BJ (cell line): ENCODE results near the gene SERBP1. TPM values are rescaled to one million over a fixed set of nuclear protein-coding genes. Genes with fewer than 3 reads are reported as not detected.

Source experiments
- CTCF ChIA-PET: fragments of 350-600 bp; formaldehyde crosslinking; extraction: SDS; loops from one replicate; lab custom pipeline; 2021; ENCODE audit warnings: antibody characterized with exemption, inconsistent platforms; lab: Yijun Ruan, JAX
- POLR2A ChIA-PET: fragments of 300-600 bp; sonication (Branson Sonifier 250); formaldehyde crosslinking; extraction: SDS; loops from one replicate; lab custom pipeline; 2021; ENCODE audit warnings: antibody characterized with exemption; lab: Charles Lee
- DNase-seq: peaks from one replicate; pipeline ENCODE4 v3.0.0-alpha.2; 2011; ENCODE audit warnings: low read depth
- H3K27me3 ChIP-seq: 2 replicates; pipeline ENCODE4 v1.6.0; 2011; ENCODE audit warnings: low read length; ENCODE audit not compliant: control insufficient read depth, insufficient read depth
- H3K36me3 ChIP-seq: 2 replicates; pipeline ENCODE4 v1.5.1; 2011; ENCODE audit warnings: low read length; ENCODE audit not compliant: control insufficient read depth, insufficient read depth
- H3K4me3 ChIP-seq: 2 replicates; pipeline ENCODE4 v1.5.1; 2011; ENCODE audit warnings: low read depth, mild to moderate bottlenecking, control low read depth, low read length
- polyA plus RNA-seq: library from polyadenylated mRNA; depleted of rRNA; stranded (reverse); fragments of >200 nt; gene quantifications from 2 replicates; pipeline ENCODE4 v1.2.3, GENCODE V29; 2011
- TF ChIP-seq, protein P1 (sequence below): IDR thresholded peaks from 2 replicates; pipeline ENCODE4 v1.5.1; 2011; ENCODE audit warnings: low read depth, mild to moderate bottlenecking, control low read depth, inconsistent platforms, low read length, moderate library complexity; ENCODE audit not compliant: insufficient read depth

Gene SERBP1
- polyA plus RNA-seq, 1 experiment: 94.1 TPM

- ChIA-PET CTCF (no interaction called here), POLR2A (no interaction called here)
- H3K36me3 ChIP-seq: no peaks in the 10 kb centered on the region
- no peak overlapping the region for H3K4me3 ChIP-seq
- no peaks in the 10 kb centered on the region for H3K27me3 ChIP-seq
- DNase-seq: no peak
- TF ChIP-seq, protein P1, sequence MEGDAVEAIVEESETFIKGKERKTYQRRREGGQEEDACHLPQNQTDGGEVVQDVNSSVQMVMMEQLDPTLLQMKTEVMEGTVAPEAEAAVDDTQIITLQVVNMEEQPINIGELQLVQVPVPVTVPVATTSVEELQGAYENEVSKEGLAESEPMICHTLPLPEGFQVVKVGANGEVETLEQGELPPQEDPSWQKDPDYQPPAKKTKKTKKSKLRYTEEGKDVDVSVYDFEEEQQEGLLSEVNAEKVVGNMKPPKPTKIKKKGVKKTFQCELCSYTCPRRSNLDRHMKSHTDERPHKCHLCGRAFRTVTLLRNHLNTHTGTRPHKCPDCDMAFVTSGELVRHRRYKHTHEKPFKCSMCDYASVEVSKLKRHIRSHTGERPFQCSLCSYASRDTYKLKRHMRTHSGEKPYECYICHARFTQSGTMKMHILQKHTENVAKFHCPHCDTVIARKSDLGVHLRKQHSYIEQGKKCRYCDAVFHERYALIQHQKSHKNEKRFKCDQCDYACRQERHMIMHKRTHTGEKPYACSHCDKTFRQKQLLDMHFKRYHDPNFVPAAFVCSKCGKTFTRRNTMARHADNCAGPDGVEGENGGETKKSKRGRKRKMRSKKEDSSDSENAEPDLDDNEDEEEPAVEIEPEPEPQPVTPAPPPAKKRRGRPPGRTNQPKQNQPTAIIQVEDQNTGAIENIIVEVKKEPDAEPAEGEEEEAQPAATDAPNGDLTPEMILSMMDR: no peak
Observed at GRCh38 chr1:67383999-67384638, 46.1 kb downstream of the SERBP1 start.

DNA sequence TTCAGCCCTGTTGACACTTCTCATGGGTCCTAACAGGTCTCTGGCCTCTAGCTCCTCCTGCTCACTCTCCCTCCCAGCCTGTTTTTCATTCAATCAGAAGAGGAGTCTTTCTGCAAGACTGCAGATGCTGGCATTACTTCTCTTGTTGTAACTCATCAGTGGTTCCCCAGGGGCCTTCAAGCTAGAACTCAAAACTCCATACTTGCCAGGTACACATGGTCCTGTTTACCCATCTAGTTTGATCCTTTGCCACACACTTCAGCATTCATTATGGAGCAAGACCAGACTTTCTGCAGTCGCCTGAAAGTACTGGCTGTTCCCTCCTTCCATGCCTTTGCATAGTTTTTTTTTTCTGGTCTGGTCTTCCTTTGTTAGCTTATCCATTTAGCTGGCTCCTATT, 47.9 kb downstream of the SERBP1 start:
- ChIA-PET CTCF (interaction anchor here (1.4 kb wide), 1 partner anchor 35 kb away, joined by 4 read pairs; no protein-coding TSS in a partner anchor), POLR2A (no interaction called here)
- TF ChIP-seq, protein P1: no peak
- no peak for DNase-seq
- Histone ChIP-seq H3K27me3 (no peaks in the 10 kb centered on the region), H3K4me3 (no peak overlapping the region), H3K36me3 (no peaks in the 10 kb centered on the region)

DNA sequence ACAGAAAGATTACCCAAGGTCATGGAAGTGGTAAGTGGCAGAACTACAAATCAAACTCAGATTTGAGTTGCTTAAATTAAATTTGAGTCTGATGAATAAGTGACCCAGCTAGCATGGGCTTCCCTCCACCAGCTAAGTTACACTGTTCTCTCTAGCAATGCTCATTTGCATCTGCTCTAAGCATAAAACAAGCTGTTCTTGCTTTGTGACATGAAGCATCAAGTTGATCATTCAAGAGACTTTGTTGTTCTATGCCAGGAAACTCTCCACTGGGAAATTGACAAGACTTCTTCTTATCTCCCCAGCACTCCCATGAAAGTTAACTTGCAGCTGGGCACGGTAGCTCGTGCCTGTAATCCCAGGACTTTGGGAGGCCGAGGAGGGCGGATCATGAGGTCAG, 49.0 kb downstream of the SERBP1 start:
- CTCF ChIA-PET: interaction anchor here (1.4 kb wide), 1 partner anchor 33 kb away, joined by 4 read pairs; no protein-coding TSS in a partner anchor
- TF ChIP-seq, protein P1: no peak
- POLR2A ChIA-PET: no interaction called here
- DNase-seq: no peak
- H3K36me3 ChIP-seq: no peaks in the 10 kb centered on the region
- H3K4me3 ChIP-seq: no peak overlapping the region
- no peaks in the 10 kb centered on the region for H3K27me3 ChIP-seq

DNA sequence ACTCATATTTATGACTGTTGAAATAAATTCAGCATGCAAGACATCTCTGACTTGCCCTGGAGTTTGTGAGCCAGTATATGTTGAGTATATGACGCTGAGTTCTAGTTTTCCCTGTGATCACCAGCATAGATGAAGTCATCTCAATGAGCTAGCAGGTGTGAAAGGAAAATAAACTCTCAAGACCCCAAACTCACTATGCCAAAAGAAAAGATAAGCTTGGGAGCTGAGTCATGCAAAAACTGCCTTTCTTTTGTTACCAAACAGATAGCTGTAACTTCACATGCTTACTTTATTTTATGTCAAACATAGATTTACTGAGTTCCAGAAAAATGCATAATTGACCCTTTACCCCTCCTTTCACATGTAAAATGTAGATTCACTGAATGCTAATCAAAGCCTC, 52.9 kb downstream of the SERBP1 start:
- POLR2A ChIA-PET: no interaction called here
- H3K27me3 ChIP-seq: no peaks in the 10 kb centered on the region
- no peaks in the 10 kb centered on the region for H3K36me3 ChIP-seq
- CTCF ChIA-PET: interaction anchor here (1.3 kb wide), 1 partner anchor 29 kb away, joined by 3 read pairs; no protein-coding TSS in a partner anchor
- no peak overlapping the region for H3K4me3 ChIP-seq
- no peak for DNase-seq
- TF ChIP-seq, protein P1: no peak

GRCh38 chr1:67376381-67376780, 53.8 kb downstream of the SERBP1 start:
- H3K27me3 ChIP-seq: no peaks in the 10 kb centered on the region
- no peak for DNase-seq
- ChIA-PET CTCF (interaction anchor here (1.3 kb wide), 1 partner anchor 29 kb away, joined by 3 read pairs; no protein-coding TSS in a partner anchor), POLR2A (no interaction called here)
- no peak overlapping the region for H3K4me3 ChIP-seq
- TF ChIP-seq, protein P1: no peak
- no peaks in the 10 kb centered on the region for H3K36me3 ChIP-seq
